ENCODE measurements around the gene KRTAP4-12. TPM values are rescaled to one million over a fixed set of nuclear protein-coding genes. Genes with fewer than 3 reads are reported as not detected.
"Not testable (repeated sequence)": the region's sequence is repeated elsewhere in the genome, so short reads cannot be mapped to it uniquely, and the experiment has no call there.

KRTAP4-12 gene
- total RNA-seq, 1 donor from 2014 or later = not detected

DNA sequence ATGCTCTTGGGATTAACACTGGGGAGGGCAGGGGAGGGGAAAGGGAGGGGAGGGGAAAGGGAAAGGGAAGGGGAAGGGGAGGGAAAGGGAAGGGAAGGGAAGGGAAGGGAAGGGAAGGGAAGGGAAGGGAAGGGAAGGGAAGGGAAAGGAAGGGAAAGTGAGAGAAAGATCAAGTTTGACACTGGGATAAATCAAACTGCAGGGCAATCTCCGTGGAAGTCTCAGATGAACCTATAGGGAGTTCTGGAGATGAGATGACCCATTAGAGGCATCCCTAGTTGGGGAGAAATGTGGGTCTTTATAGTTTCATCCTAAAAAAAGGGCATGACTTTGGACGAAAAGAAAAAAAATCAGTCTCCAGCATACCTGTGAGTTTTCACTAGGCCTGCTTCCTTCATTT, 2.2 kb downstream of the KRTAP4-12 start:
- H3K4me3 ChIP-seq = no peak overlapping the region
- H3K27me3 ChIP-seq (ENCODE audit: low read depth) = no peaks in the 10 kb centered on the region
- H3K9me3 ChIP-seq = no peaks in the 10 kb centered on the region
- DNase-seq = no peak
- TF ChIP-seq, protein P1, sequence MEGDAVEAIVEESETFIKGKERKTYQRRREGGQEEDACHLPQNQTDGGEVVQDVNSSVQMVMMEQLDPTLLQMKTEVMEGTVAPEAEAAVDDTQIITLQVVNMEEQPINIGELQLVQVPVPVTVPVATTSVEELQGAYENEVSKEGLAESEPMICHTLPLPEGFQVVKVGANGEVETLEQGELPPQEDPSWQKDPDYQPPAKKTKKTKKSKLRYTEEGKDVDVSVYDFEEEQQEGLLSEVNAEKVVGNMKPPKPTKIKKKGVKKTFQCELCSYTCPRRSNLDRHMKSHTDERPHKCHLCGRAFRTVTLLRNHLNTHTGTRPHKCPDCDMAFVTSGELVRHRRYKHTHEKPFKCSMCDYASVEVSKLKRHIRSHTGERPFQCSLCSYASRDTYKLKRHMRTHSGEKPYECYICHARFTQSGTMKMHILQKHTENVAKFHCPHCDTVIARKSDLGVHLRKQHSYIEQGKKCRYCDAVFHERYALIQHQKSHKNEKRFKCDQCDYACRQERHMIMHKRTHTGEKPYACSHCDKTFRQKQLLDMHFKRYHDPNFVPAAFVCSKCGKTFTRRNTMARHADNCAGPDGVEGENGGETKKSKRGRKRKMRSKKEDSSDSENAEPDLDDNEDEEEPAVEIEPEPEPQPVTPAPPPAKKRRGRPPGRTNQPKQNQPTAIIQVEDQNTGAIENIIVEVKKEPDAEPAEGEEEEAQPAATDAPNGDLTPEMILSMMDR (IDR thresholded peaks at IDR 0.05) = no peak
- intact Hi-C loops (cut with DNase I) = no loop called here
- no peak overlapping the region for H3K27ac ChIP-seq
- ATAC-seq = no peak
- H3K36me3 ChIP-seq = no peaks in the 10 kb centered on the region
- no peaks in the 10 kb centered on the region for H3K4me1 ChIP-seq

DNA sequence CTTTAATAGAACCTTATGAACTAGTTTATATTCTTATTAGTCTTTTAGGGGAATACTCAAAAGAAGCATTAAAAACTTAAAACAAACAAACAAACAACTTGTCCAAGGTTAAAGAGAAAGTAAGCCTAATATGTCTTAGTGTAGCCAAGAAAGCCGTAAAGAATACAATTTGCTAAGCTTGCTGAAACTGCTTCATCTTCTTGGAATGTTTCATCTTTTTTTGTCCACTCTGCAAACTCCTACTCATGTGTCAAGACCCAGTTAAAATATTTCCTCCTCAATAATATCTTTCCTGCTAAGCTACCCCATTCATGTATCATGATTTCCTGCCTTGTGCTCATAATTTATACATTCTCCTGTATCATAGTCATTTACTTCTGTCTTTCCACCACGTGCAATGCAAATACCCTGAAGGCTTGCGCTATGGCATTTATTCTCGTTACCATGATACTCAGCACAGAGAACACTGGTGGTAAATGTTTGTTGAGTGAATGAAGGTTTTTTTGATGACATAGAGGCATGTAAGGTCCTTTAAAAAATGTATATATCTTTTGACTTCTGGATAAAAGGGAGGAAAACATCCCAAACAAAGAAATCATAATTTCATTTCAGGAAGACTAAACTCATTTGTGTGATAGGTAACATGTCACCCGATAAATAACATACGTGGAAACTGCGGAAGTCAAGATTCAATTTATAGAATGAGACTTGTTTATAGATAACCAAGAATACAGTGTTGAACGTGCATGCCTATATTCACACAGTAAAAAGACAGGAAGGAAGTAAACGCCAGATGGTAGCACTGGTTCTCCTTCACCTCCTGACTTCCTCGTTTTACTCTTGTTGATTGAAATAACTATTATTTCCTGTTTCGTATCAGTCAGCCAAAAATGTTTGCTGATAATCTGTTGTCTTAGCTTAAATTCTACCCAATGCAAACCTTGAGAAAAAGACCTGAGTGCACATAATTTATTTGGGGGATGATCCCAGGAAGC, 4.0 kb downstream of the KRTAP4-12 start:
- ATAC-seq; H3K9me3 ChIP-seq; H3K36me3 ChIP-seq; H3K4me3 ChIP-seq; H3K27ac ChIP-seq; H3K27me3 ChIP-seq (ENCODE audit: low read depth); H3K4me1 ChIP-seq; intact Hi-C loops (cut with DNase I); DNase-seq: not testable (repeated sequence)

DNA sequence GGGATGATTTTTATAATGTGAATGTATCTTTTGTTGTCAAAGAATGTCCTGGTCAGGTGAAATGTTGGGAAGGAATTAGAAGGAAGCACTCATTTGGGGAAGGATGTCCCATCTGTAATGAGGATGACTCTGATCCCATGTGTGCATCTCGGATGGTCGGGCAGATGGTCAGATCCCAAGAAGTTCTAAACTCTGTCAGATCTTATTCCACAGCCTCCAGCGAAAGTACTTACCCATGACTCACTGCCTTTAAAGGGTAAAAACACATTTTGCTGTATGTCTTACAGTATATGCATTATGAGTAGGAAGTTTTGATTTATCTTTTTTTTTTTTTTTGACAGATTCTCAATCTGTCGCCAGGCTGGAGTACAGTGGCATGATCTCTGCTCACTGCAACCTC, 5.3 kb downstream of the KRTAP4-12 start:
- H3K4me1 ChIP-seq = no peaks in the 10 kb centered on the region
- no peaks in the 10 kb centered on the region for H3K9me3 ChIP-seq
- intact Hi-C loops (cut with DNase I) = no loop called here
- DNase-seq (no peak), ATAC-seq (no peak)
- H3K4me3 ChIP-seq = no peak overlapping the region
- peaks cover 8% of the 10 kb centered on the region for H3K27me3 ChIP-seq (ENCODE audit: low read depth)
- no peak overlapping the region for H3K27ac ChIP-seq
- no peaks in the 10 kb centered on the region for H3K36me3 ChIP-seq
- TF ChIP-seq, protein P1 (IDR thresholded peaks at IDR 0.05) = no peak

DNA sequence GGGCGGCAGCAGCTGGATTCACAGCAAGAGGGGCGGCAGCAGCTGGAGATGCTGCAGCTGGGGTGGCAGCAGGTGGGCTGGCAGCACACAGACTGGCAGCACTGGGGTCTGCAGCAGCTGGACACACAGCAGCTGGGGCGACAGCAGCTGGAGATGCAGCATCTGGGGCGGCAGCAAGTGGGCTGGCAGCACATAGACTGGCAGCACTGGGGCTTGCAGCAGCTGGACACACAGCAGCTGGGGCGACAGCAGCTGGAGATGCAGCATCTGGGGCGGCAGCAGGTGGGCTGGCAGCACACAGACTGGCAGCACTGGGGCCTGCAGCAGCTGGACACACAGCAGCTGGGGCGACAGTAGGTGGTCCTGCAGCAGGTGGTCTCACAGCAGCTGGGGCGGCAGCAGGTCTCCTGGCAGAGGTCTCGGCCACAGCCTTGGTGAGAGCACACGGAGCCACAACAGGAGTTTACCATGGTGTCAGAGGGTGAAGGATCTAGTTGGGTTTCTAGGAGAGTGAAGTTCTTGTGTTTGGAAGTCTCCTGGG, 6.1 kb downstream of the KRTAP4-12 start, which contains the start of gene KRTAP4-11:
TSS of gene KRTAP4-11 (minus strand) at position 528 of the 541 bp plus-strand sequence. CDS start at position 470, 58 bp downstream.
- ATAC-seq; DNase-seq; H3K9me3 ChIP-seq; H3K4me3 ChIP-seq; intact Hi-C loops (cut with DNase I); H3K36me3 ChIP-seq; H3K27me3 ChIP-seq (ENCODE audit: low read depth); H3K4me1 ChIP-seq; H3K27ac ChIP-seq: not testable (repeated sequence)

DNA sequence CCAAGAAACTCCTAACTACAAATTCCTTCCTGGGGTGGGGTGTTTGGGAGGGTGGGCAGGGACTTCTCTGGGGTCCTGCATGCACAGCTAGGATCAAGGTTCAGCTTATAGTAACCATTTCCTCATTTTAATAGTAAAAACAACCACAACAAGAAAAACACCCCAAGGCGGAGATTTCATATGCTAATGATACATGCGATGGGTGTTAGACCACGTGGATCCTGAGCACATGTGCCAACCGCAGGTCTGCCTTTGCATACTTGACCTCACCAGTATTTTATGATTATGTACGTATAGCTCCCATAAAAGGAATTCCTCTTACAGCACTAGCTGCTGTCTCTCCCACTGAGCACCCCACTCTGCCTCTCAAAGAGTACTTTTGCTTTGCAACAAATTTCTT, 7.7 kb downstream of the KRTAP4-12 start:
- DNase-seq (no peak), ATAC-seq (no peak)
- Histone ChIP-seq H3K36me3 (no peaks in the 10 kb centered on the region), H3K9me3 (no peaks in the 10 kb centered on the region), H3K27me3 (ENCODE audit: low read depth) (peaks cover 8% of the 10 kb centered on the region), H3K4me1 (no peaks in the 10 kb centered on the region), H3K4me3 (no peak overlapping the region), H3K27ac (no peak overlapping the region)
- TF ChIP-seq, protein P1 (IDR thresholded peaks at IDR 0.05) = no peak
- intact Hi-C loops (cut with DNase I) = no loop called here

DNA sequence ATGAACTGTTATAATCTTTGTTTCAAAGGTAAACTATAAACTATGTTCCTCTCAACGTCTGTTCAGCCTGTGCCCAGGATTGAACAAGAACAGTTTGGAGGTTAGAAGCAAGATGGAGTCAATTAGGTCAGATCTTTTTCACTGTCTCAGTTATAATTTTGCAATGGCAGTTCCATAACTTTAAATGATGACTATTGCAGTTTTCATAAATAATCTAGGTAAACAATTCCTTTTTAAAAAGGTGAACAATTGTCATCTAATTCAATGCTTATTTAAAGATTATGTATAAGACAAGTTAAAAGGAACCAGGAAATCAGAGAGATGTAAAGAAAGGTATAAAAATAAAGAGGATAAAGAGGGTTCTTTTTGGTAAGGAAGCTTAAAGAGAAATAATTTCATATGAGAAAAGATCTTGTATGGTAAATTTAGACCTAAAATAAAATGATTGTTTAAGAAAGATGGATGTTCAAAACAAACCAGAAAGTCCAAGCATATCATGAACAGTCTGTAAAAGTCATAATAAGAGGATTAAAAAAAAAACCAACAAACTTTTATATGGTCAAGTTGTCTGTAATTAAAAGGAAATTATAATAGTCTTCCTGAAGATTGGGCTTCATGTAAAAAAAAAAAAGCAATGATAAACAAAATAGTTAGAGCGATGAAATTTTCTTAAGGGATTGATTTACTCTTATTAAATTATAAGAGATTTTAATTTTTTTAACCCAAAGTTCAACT, 12.7 kb downstream of the KRTAP4-12 start:
- intact Hi-C loops (cut with DNase I) = no loop called here
- Histone ChIP-seq H3K27me3 (ENCODE audit: low read depth) (peaks cover 5% of the 10 kb centered on the region), H3K27ac (no peak overlapping the region), H3K36me3 (no peaks in the 10 kb centered on the region), H3K9me3 (no peaks in the 10 kb centered on the region), H3K4me1 (no peaks in the 10 kb centered on the region), H3K4me3 (no peak overlapping the region)
- TF ChIP-seq, protein P1 (IDR thresholded peaks at IDR 0.05) = no peak
- DNase-seq = no peak
- no peak for ATAC-seq

DNA sequence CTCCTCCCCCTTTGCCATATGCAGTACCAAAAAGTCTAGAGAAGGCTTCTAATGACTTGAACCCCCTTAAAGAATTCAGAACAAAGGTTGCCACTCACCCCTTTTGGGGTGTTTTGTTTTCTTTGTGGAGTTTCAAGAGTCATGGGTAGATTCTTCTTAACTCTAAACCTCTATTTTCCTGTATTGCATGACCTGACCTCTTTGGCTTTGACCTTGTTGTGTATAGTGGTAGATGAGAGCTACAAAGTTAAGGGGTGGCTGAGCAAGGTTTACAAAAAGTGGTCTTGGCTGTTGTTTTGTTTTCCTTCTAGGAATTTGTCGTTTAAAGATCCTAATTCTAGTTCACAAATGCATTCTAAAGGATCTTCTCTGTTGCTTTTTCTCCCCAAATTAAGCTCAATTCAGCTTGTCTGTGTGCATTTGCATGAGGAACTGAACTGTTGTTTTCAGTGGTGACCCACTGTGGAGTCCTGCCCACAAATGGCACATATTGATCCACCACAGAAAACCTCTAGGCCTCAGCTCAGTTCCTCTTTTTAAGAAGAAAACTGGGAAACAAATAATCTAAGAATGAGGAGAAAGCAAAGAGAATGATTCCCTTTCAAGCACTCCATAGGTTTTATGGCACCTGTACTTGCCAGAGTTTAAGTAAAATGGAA, 15.1 kb downstream of the KRTAP4-12 start:
- H3K9me3 ChIP-seq; H3K4me1 ChIP-seq; H3K4me3 ChIP-seq; DNase-seq; H3K27ac ChIP-seq; H3K27me3 ChIP-seq (ENCODE audit: low read depth); ATAC-seq; H3K36me3 ChIP-seq; intact Hi-C loops (cut with DNase I): not testable (repeated sequence)
